ENCODE data around the gene LECT2. TPM values are rescaled to one million over a fixed set of nuclear protein-coding genes. Genes with fewer than 3 reads are reported as not detected.

The LECT2 gene
- total and polyA plus RNA-seq, 8 donors: not detected

DNA sequence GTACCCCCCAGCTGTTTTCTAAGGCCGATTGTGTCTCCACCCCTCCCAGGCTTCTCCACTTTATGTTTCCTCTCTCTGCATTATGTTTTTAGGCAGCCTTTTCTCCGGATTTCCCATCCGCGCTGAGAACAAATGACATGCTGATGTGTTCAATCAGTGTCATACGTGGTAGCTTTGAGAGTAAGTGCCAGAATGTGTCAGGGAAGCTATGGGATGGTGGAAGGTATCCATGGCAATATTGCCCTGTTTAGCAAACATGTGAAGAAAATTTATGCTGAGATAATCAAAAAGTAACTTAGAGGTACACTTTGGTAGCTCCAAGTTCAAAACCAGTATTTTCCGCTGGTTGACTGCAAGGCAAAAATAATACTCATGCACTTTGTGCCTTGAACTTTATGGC lies 36.6 kb upstream of the LECT2 start:
- Histone ChIP-seq H3K4me3 (no peak overlapping the region), H3K27ac (no peak overlapping the region), H3K27me3 (peaks cover 0 to 5% (median 0%) of the 10 kb centered on the region in 3 donors), H3K9me3 (no peaks in the 10 kb centered on the region), H3K4me1 (peaks cover 0 to 28% (median 10%) of the 10 kb centered on the region in 4 donors), H3K36me3 (no peaks in the 10 kb centered on the region)
- TF ChIP-seq, protein P1, sequence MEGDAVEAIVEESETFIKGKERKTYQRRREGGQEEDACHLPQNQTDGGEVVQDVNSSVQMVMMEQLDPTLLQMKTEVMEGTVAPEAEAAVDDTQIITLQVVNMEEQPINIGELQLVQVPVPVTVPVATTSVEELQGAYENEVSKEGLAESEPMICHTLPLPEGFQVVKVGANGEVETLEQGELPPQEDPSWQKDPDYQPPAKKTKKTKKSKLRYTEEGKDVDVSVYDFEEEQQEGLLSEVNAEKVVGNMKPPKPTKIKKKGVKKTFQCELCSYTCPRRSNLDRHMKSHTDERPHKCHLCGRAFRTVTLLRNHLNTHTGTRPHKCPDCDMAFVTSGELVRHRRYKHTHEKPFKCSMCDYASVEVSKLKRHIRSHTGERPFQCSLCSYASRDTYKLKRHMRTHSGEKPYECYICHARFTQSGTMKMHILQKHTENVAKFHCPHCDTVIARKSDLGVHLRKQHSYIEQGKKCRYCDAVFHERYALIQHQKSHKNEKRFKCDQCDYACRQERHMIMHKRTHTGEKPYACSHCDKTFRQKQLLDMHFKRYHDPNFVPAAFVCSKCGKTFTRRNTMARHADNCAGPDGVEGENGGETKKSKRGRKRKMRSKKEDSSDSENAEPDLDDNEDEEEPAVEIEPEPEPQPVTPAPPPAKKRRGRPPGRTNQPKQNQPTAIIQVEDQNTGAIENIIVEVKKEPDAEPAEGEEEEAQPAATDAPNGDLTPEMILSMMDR (IDR thresholded peaks at IDR 0.05): no peak
- peak in 1 of 2 donors; percentile 50 for DNase-seq
- intact Hi-C loops (cut with DNase I; ENCODE audit: low total_unique reads): no loop called here
- WGBS, 5 donors: 73 to 87% (median 80%) methylated on average over 6 of the region's 6 CpGs

DNA sequence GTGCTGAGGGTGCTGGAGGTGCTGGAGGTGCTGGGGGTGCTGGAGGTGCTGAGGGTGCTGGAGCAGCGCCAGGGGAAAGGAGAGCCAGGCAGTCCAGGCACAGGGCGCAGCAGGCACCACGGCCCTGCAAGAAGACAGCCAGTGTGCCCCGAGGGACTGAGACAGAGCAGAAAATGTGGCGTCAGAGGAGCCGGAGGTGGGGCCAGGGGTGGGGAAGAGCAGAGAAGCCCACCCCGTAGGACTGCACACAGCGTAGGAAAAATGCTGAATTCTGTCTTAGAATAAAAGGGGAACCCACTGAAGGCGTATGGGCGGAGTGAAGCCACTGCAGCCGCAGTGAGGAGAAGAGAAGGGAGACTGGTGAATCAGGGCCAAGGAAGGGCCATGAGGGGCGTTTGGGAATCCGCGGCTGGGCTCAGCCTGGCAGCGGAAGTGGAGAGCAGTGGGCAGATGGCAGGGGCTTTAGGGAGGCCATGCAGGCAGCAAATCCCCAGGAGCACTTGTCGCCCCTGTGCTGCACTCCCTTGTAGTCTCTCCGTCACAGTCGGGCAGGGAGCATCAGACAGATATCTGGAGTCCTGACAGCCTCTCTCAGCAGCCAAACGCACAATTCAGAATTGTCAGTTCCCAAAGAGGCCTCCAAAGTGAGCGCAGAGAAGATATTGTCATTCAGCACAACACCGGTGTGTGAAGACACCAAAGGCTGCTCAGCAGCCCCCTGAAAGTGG lies 35.9 kb upstream of the LECT2 start:
- Histone ChIP-seq H3K9me3 (no peaks in the 10 kb centered on the region), H3K27ac (peak overlapping the region in 1 of 5 donors; percentile 2), H3K36me3 (no peaks in the 10 kb centered on the region), H3K27me3 (peaks cover 0 to 8% (median 0%) of the 10 kb centered on the region in 3 donors), H3K4me1 (peaks cover 0 to 31% (median 11%) of the 10 kb centered on the region in 4 donors), H3K4me3 (no peak overlapping the region)
- 74 to 81% (median 78%) methylated on average over 21 of the region's 21 CpGs for WGBS, 5 donors
- TF ChIP-seq POLR2A (IDR thresholded peaks at IDR 0.05) (no peak), EP300 (IDR thresholded peaks at IDR 0.05) (no peak)
- TF ChIP-seq, protein P1 (IDR thresholded peaks at IDR 0.05): no peak
- peak in 1 of 2 donors; percentile 23 for DNase-seq
- intact Hi-C loops (cut with DNase I; ENCODE audit: low total_unique reads): no loop called here

DNA sequence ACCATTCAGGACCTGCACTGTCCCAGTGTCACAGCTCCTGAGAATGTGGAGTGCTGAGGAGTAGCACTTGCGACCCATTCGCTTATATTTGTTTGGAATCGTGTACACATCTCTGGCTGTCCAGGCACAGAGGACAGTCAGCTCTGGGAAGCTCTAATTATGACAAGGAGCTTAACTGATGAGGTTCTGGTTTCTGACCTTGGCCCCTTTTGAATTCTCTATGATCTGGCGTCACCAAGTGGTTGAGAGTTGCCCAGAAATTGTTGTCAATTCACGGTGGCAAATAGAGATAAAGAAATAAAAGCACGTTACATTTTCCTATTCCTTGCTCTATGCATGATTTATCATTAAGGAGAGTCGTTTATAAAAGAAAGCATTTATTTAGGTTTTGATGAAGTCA lies 34.9 kb upstream of the LECT2 start:
- Histone ChIP-seq H3K27me3 (peaks cover 0 to 8% (median 0%) of the 10 kb centered on the region in 3 donors), H3K4me1 (peaks cover 0 to 28% (median 11%) of the 10 kb centered on the region in 4 donors), H3K4me3 (no peak overlapping the region), H3K27ac (no peak overlapping the region), H3K36me3 (no peaks in the 10 kb centered on the region), H3K9me3 (no peaks in the 10 kb centered on the region)
- intact Hi-C loops (cut with DNase I; ENCODE audit: low total_unique reads): no loop called here
- no peak for DNase-seq
- WGBS, 5 donors: 67 to 78% (median 76%) methylated on average over 7 of the region's 7 CpGs
- TF ChIP-seq POLR2A (IDR thresholded peaks at IDR 0.05) (no peak), EP300 (IDR thresholded peaks at IDR 0.05) (no peak), POLR2AphosphoS5 (IDR thresholded peaks at IDR 0.05) (no peak)
- TF ChIP-seq, protein P1 (IDR thresholded peaks at IDR 0.05): no peak

DNA sequence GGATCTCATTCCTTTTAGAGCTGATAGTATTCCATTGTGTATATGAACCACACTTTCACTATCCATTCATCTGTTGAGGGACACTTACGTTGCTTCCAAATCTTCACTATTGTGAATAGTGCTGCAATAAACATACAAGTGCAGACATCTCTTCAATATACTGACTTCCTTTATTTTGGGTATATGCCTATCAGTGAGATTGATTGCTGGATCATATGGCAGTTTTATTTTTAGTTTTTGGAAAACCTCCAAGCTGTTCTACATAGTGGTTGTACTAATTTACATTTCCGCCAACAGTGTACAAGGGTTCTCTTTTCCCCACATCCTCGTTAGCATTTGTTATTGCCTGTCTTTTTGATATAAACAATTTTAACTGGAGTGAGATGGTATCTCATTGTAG lies 33.8 kb upstream of the LECT2 start:
- intact Hi-C loops (cut with DNase I; ENCODE audit: low total_unique reads): no loop called here
- no peak overlapping the region for H3K27ac ChIP-seq
- no peak for DNase-seq
- peaks cover 0 to 8% (median 0%) of the 10 kb centered on the region in 3 donors for H3K27me3 ChIP-seq
- H3K9me3 ChIP-seq: no peaks in the 10 kb centered on the region
- no peaks in the 10 kb centered on the region for H3K36me3 ChIP-seq
- no peak for TF ChIP-seq POLR2A (IDR thresholded peaks at IDR 0.05)
- TF ChIP-seq, protein P1 (IDR thresholded peaks at IDR 0.05): no peak
- no peak for TF ChIP-seq EP300 (IDR thresholded peaks at IDR 0.05)
- TF ChIP-seq POLR2AphosphoS5 (IDR thresholded peaks at IDR 0.05): no peak
- 65 to 81% (median 69%) methylated on average over 3 of the region's 3 CpGs for WGBS, 5 donors
- H3K4me3 ChIP-seq: no peak overlapping the region
- H3K4me1 ChIP-seq: peaks cover 0 to 18% (median 9%) of the 10 kb centered on the region in 4 donors
